CD4-positive, alpha-beta T cell treated with Interleukin-12 subunit alpha and Interleukin-12 subunit beta, for 1 hour (primary cell): Measurements from ENCODE around the gene ARID5B.

Experiments used
- DNase-seq: peaks from one replicate; pipeline ENCODE4 v3.0.0-alpha.2; 2020

ARID5B gene

GRCh38 chr10:61906562-61906901, 5.0 kb downstream of the ARID5B start:
- DNase-seq = no peak

DNA sequence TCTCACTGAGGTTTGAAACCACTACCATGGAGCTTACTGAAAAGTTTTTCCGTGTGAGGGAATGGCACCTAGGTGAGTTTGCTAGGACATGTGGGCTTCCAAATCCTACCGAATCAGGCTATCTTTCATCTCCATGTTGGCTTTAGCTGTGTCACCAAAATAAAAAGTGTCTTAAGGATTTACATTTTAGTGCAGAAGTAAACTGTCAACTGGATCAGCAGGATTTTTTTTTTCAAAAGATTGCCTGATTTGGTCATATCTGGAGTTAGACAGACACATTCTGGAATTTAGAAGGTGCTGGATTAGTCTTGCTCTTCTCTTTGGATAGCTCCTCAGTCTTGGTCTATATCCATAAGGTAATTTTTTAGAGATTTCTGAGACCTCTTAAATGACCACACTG, 5.5 kb downstream of the ARID5B start:
- no peak for DNase-seq

DNA sequence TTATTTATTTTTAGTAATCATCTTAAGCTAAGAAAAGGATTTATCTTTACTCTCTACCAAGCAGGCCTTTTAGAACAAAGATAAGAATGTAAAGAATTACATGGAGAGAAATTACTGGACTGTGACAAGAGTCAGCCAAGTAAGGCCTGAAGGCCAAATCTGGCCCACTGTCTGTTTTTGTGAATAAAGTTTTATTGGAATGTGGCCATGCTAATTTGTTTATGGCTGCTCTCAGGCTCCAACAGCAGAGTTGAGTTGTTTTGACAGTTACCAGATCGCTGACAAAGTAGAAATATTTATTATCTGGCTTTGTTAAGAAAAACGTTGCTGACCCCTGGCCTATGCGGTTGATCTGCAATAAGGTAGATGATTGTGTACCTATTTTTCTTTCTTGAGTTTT, 6.1 kb downstream of the ARID5B start:
- no peak for DNase-seq

GRCh38 chr10:61910226-61910805, 8.8 kb downstream of the ARID5B start:
- no peak for DNase-seq

DNA sequence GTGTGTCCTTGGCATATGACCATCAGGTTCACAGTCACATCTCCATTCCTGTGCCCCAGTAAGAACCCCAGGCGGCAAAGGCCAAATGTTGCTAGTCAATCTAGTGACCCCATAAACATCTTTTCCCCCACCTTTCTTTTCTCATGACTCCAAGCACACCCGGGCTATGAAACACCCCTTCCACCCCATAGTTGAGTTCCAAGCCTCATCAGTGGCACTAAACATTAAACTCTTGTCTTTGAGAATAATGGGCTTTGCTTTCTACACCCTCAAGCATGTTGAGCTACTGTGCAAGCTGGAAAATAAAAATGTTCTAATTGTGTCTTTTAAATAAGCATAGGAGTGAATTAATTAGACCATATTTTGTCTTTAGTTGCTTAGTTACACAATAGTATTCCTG, 9.4 kb downstream of the ARID5B start:
- DNase-seq = no peak

DNA sequence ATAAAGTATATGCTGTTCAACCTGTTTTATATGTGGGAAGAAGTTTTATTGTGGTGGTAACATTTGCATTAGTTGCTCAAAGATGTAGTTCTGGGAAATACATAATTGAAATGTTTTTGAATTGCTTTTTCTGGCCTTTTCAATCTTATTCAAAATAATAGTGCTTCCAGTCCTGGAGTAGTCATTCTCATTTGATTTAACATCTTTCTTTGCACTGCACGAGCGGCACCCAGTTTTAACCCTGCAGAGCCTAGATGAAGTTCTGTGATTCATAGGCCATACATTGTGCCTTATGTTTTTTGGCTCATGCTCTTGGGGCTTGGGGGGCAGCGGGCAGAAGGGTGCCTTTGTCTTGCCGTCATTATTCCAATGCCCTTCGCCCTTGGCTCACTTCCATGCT, 9.9 kb downstream of the ARID5B start:
- DNase-seq = no peak

- DNase-seq = no peak
Observed at GRCh38 chr10:61912981-61913380, 11.5 kb downstream of the ARID5B start.

- no peak for DNase-seq
Observed at GRCh38 chr10:61918140-61918539, 16.6 kb downstream of the ARID5B start.

GRCh38 chr10:61918989-61919388, 17.5 kb downstream of the ARID5B start:
- DNase-seq = no peak

- DNase-seq = no peak
Observed at GRCh38 chr10:61919646-61920215, 18.2 kb downstream of the ARID5B start.

DNA sequence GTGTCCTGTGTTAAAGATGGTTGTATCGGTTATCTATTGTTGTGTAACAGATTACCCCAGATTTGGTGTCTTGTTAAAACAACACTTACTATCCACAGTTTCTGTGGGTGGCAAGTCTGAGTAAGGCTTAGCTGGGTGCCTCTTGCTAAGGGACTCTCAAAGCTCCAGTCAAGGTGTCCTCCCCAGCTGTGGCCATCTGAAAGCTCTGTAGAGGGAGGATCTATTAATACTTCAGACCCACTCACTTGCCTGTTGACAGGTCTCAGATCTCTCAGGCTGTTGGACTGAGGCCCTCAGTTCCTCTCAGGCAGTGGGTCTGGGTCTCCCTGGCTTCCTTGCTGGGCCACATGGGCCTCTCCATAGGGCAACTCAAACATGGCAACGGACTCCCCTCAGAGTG, 19.6 kb downstream of the ARID5B start:
- no peak for DNase-seq

DNA sequence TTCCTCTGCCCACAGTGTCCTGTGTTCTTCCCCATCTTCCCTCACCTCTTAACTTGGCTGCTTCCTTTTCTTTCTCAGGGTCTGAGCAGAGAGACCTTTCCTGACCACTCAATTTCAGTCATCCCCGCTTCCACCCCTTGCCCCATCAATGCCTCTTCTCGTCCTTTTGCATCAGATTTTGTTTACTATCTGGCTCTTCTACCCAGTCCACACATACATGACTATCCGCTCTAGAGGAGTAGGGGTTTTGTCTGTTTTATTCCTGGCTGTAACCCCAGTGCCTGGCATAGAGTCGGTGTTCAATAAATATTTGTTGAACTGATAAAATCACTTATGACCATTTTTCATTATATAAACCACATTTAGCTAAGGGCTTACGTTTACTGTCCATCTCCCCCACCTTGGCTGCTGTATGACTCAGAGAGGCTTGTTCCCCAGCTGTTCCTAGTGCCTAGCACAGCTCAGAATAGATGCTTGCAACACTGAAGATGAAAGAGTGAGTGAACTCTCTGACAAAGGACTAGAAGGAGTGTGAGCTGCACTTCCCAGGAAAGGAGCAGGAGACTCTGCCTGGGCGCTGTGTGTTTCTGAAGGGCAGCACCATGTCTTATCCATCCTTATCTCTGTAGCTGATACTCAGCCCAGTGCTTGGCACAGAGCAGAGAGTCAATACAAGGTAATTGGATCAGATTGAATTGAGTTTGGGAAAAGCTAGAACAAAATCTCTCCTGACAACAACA, 21.9 kb downstream of the ARID5B start:
- no peak for DNase-seq

DNA sequence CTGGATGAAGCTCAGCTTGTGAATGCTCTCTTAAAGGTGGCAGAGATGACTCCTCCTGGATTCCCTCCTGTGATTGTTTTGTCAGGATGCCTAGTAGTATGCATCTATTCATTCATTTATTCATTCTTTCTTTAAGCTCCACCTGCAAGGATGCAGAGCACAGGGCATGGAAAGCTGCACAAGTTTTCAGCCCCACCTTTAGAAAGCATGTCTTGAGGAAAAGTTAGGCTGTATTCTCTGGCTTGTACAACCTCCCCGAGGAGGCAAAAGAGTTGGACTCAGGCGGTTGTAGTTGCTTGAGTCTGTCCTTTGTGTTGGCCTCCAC, 22.4 kb downstream of the ARID5B start:
- DNase-seq = no peak

- DNase-seq = no peak
Observed at GRCh38 chr10:61929555-61929954, 28.1 kb downstream of the ARID5B start.

- DNase-seq = no peak
Observed at GRCh38 chr10:61931620-61932332, 30.3 kb downstream of the ARID5B start.

GRCh38 chr10:61933859-61934555, 32.5 kb downstream of the ARID5B start:
- DNase-seq = peak; percentile 23

- DNase-seq = no peak
Observed at GRCh38 chr10:61935077-61935476, 33.6 kb downstream of the ARID5B start.

DNA sequence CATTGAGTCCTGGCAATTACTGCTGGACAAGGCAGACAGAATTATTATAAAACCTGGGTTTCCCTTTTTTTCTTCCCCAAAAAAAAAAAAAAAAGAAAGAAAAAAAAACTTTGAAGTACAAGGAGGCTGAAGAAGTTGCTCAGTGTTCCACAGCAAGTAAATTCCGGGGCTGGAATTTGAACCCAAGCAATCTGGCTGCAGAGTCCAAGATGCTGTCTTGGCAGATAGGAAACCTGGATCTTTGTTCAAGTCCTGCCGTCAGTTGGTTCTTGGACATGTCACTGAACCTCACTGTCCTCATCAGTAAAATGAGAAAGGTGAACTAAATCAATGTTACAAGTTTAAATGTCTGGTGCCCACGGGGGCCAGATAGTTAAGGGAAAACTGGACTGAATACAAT, 35.3 kb downstream of the ARID5B start:
- DNase-seq = no peak

DNA sequence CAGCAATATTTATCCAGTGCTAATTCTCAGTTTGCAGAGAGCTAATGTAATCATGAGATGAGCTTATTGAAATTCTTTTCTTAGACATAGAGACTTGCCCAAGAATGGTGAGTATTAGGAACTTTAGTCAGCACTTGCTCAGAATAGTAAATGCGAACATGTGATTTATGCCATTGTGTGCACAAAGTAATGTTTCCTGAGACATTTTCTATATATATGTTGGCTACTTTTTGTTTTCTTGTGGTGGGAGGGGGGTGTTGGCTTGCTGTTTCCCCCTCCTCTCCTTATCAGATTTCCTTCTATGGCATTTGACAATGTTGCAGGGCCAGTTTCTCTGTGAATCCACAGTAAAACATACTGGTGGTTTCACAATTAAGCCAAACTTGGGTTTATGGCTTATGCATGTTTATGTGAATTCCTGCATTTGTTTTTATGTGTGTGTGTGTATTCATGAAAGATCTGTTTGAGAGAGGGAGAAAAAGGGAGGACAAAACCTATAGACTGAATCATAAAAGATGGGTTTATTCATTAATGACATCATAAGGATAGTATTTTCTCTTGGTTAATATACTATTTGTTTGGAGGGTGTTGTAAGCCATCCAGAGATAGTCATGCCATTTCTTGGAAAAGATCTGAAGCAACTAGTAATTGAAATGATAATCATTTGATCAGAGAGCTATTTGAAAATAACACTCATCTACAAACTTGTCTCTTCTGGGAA, 36.3 kb downstream of the ARID5B start:
- no peak for DNase-seq

DNA sequence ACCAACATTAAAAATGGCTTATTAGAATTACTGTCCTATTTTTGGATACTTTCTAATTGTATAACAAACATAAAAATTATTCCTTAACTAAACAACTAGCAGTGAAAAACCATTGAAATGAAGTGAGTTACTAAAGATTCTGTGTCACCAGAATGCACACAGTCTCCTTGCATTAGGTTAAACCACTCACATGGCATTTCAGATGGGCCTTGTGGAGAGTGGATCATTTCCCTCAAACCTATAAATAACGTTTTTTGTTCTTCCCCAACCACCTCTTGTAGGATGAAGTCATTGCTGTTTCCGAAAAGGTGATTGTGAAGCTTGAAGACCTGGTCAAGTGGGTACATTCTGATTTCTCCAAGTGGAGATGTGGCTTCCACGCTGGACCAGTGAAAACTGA, 38.4 kb downstream of the ARID5B start:
- DNase-seq = no peak

GRCh38 chr10:61941202-61941681, 39.7 kb downstream of the ARID5B start:
- peak; percentile 29 for DNase-seq

DNA sequence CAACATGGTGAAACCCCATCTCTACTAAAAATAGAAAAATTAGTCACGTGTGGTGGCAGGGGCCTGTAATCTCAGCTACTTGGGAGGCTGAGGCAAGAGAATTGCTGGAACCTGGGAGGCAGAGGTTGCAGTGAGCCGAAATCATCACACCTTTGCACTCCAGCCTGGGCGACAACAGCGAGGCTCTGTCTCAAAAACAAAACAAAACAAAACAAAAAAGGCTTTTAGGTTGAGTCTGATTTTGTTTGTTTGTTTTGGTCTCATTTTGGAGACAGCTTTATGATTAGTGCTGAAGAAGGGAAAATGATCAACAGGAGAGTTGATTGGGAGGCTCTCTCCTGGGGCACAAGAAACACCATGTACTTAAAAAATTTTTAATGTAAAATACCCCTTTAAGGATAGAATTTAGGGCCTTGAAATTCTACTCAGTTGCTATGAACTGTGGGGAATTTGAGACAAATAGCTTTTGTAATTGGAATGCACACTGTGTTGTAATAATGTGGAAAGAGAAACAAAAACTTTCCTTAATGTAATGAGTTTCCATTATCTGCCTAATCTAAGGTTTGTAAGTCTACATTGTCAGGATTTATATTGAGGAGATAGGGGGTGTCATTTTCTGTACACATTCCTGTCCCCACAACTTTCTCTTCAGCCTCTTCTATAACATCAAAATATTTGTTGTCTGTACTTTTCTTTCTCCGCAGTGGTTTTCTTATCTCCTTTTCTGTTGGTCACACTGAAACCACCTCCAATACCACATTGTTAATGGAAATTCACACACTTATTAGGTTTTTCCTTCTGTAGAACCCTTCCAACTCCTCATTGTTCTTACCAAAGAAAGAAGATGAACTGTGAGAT, 41.3 kb downstream of the ARID5B start:
- peak; percentile 57 for DNase-seq
